Fibroblast of gingiva (primary cell): ENCODE measurements around the gene FBXW2.

Experiments
- DNase-seq: peaks from one replicate; pipeline ENCODE4 v3.0.0-alpha.2; 2011; ENCODE audit warnings: low read depth

The FBXW2 gene

GRCh38 chr9:120741701-120742100, 51.5 kb downstream of the FBXW2 start:
- DNase-seq: no peak

GRCh38 chr9:120741191-120741590, 52.0 kb downstream of the FBXW2 start:
- DNase-seq: no peak

GRCh38 chr9:120740132-120740531, 53.1 kb downstream of the FBXW2 start:
- no peak for DNase-seq

- no peak for DNase-seq
Observed at GRCh38 chr9:120737416-120738165, 55.6 kb downstream of the FBXW2 start.

- no peak for DNase-seq
Observed at GRCh38 chr9:120736881-120737280, 56.3 kb downstream of the FBXW2 start.

GRCh38 chr9:120735415-120736126, 57.6 kb downstream of the FBXW2 start:
- DNase-seq: peak; percentile 83

- DNase-seq: no peak
Observed at GRCh38 chr9:120734607-120735410, 58.4 kb downstream of the FBXW2 start.

GRCh38 chr9:120733190-120733589, 60.0 kb downstream of the FBXW2 start:
- peak; percentile 51 for DNase-seq

GRCh38 chr9:120730654-120731514, 62.3 kb downstream of the FBXW2 start:
- DNase-seq: peak; percentile 69

- no peak for DNase-seq
Observed at GRCh38 chr9:120729791-120730241, 63.4 kb downstream of the FBXW2 start.

GRCh38 chr9:120726484-120726883, 66.7 kb downstream of the FBXW2 start:
- DNase-seq: no peak

GRCh38 chr9:120725907-120726306, 67.3 kb downstream of the FBXW2 start:
- no peak for DNase-seq

- DNase-seq: no peak
Observed at GRCh38 chr9:120724757-120725400, 68.3 kb downstream of the FBXW2 start.

- DNase-seq: peak; percentile 78
Observed at GRCh38 chr9:120723565-120723964, 69.7 kb downstream of the FBXW2 start.

GRCh38 chr9:120720404-120720803, 72.8 kb downstream of the FBXW2 start:
- DNase-seq: no peak

- no peak for DNase-seq
Observed at GRCh38 chr9:120718316-120718715, 74.9 kb downstream of the FBXW2 start.

GRCh38 chr9:120717176-120717575, 76.0 kb downstream of the FBXW2 start:
- no peak for DNase-seq

- no peak for DNase-seq
Observed at GRCh38 chr9:120716483-120716882, 76.7 kb downstream of the FBXW2 start.

- DNase-seq: peak; percentile 53
Observed at GRCh38 chr9:120715389-120715924, 77.8 kb downstream of the FBXW2 start.

GRCh38 chr9:120714846-120715388, 78.3 kb downstream of the FBXW2 start:
- DNase-seq: no peak
